Keratinocyte (primary cell): ENCODE results near the gene CACNA2D1. TPM values are rescaled to one million over a fixed set of nuclear protein-coding genes. Genes with fewer than 3 reads are reported as not detected.

Experiments used
- DNase-seq: peaks from one replicate; pipeline ENCODE4 v3.0.0-alpha.2; 2011; ENCODE audit warnings: low read depth, missing footprints, low spot score
- FAIRE-seq: peaks from 2 replicates; lab custom pipeline; 2011; peaks lifted over from hg19 to GRCh38; lab: Jason Lieb, UNC
- H2AFZ ChIP-seq: 2 replicates; pipeline ENCODE4 v1.6.0; 2012; ENCODE audit warnings: low read length, control low read depth, inconsistent platforms; ENCODE audit not compliant: control insufficient read depth
- H3K27ac ChIP-seq: 2 replicates; pipeline ENCODE4 v1.5.1; 2011; ENCODE audit warnings: low read length; ENCODE audit not compliant: control insufficient read depth, insufficient read depth
- H3K27me3 ChIP-seq: 3 replicates; pipeline ENCODE4 v1.6.0; 2011; ENCODE audit warnings: low read length; ENCODE audit not compliant: control insufficient read depth, insufficient read depth; ENCODE audit errors: extremely low read depth
- H3K36me3 ChIP-seq, 2 experiments: 2 replicates in 1 of 2; 3 replicates in 1 of 2; pipeline ENCODE4 v1.5.1; 2011; ENCODE audit warnings: low read length in 2 of 2, mild to moderate bottlenecking in 1 of 2; ENCODE audit not compliant: control insufficient read depth in 2 of 2, insufficient read depth in 2 of 2; ENCODE audit errors: extremely low read depth in 1 of 2
- H3K4me1 ChIP-seq: 3 replicates; pipeline ENCODE4 v1.5.1; 2011; ENCODE audit warnings: low read length; ENCODE audit not compliant: control insufficient read depth, insufficient read depth; ENCODE audit errors: extremely low read depth
- H3K4me2 ChIP-seq: 3 replicates; pipeline ENCODE4 v1.6.0; 2011; ENCODE audit warnings: low read depth, low read length; ENCODE audit not compliant: control insufficient read depth, insufficient read depth; ENCODE audit errors: extremely low read depth
- H3K4me3 ChIP-seq, 3 experiments: fragments of 200-600 bp in 1 of 3; sonication (generic) in 1 of 3; 2 replicates in 2 of 3; 3 replicates in 1 of 3; pipeline ENCODE4 v1.5.1; 2011 to 2016; ENCODE audit warnings: low read length in 3 of 3, mild to moderate bottlenecking in 3 of 3, control low read depth in 2 of 3, inconsistent platforms in 1 of 3, low read depth in 1 of 3, mixed read lengths in 1 of 3, mixed run types in 1 of 3, moderate library complexity in 1 of 3; ENCODE audit not compliant: control insufficient read depth in 2 of 3, insufficient read depth in 2 of 3; ENCODE audit errors: extremely low read depth in 1 of 3
- H3K79me2 ChIP-seq: 2 replicates; pipeline ENCODE4 v1.6.0; 2012; ENCODE audit warnings: low read length; ENCODE audit not compliant: control insufficient read depth, insufficient read depth
- H3K9ac ChIP-seq: 3 replicates; pipeline ENCODE4 v1.6.0; 2011; ENCODE audit warnings: low read length; ENCODE audit not compliant: control insufficient read depth, insufficient read depth; ENCODE audit errors: extremely low read depth
- H3K9me1 ChIP-seq: 3 replicates; pipeline ENCODE4 v1.6.0; 2011; ENCODE audit warnings: low read length; ENCODE audit not compliant: control insufficient read depth, insufficient read depth; ENCODE audit errors: extremely low read depth
- H3K9me3 ChIP-seq: 2 replicates; pipeline ENCODE4 v1.5.1; 2012; ENCODE audit warnings: low read depth, low read length; ENCODE audit not compliant: control insufficient read depth
- H4K20me1 ChIP-seq: 3 replicates; pipeline ENCODE4 v1.6.0; 2011; ENCODE audit warnings: low read length; ENCODE audit not compliant: control insufficient read depth, insufficient read depth; ENCODE audit errors: extremely low read depth
- CTCF ChIP-seq, 3 experiments: IDR thresholded peaks in 1 of 3; conservative IDR thresholded peaks in 1 of 3; optimal IDR thresholded peaks in 1 of 3; 2 replicates in 2 of 3; 3 replicates in 1 of 3; pipeline versions ENCODE3 to v1.5.1; 2011; ENCODE audit warnings: low read length in 3 of 3, mild to moderate bottlenecking in 3 of 3, moderate library complexity in 2 of 3, control low read depth in 1 of 3, inconsistent platforms in 1 of 3; ENCODE audit not compliant: insufficient read depth in 2 of 3; ENCODE audit errors: extremely low read depth in 1 of 3
- EZH2 ChIP-seq: IDR thresholded peaks from one replicate; pipeline ENCODE4 v1.6.1; 2012; ENCODE audit warnings: inconsistent platforms, mild to moderate bottlenecking, low read length, moderate library complexity
- dilution Hi-C: fragments of 300-500 bp; cut with MboI; formaldehyde crosslinking; loops from one replicate; pipeline ENCODE4 v1.7.0; 2020; ENCODE audit warnings: low sequenced_read_pairs; ENCODE audit not compliant: extremely low pct_ligation_motif_present
- polyA plus RNA-seq, 5 experiments: library from polyadenylated mRNA; depleted of rRNA in 3 of 5; stranded (reverse) in 3 of 5; stranded (forward) in 1 of 5; unstranded in 1 of 5; fragments of >200 nt; gene quantifications; 1 replicate in 1 of 5; 2 replicates in 3 of 5; 3 replicates in 1 of 5; pipeline versions ENCODE4 v1.2.1 to v1.2.3, GENCODE V29; 2011 to 2012; ENCODE audit warnings: missing spikeins in 2 of 5, low read depth in 1 of 5, low replicate concordance in 1 of 5

The CACNA2D1 gene
- polyA plus RNA-seq, 1 donor (not counting 4 experiments of a cell fraction or from before 2014, with no cell fraction given): 1.8 TPM

- FAIRE-seq: no peak
- DNase-seq: no peak
- Histone ChIP-seq H3K9me1 (no peaks in the 10 kb centered on the region), H3K27ac (no peak overlapping the region), H3K27me3 (no peaks in the 10 kb centered on the region), H2AFZ (no peak overlapping the region), H3K4me2 (no peak overlapping the region), H4K20me1 (no peaks in the 10 kb centered on the region), H3K36me3 (no peaks in the 10 kb centered on the region), H3K4me3 (no peak overlapping the region), H3K9ac (no peak overlapping the region), H3K4me1 (no peaks in the 10 kb centered on the region), H3K9me3 (no peaks in the 10 kb centered on the region), H3K79me2 (no peaks in the 10 kb centered on the region)
- dilution Hi-C loops: no loop called here
- TF ChIP-seq CTCF (optimal IDR thresholded peaks at IDR 0.05 in 1 of 3, IDR thresholded peaks at IDR 0.05 in 1 of 3, conservative IDR thresholded peaks at IDR 0.05 in 1 of 3; ENCODE audit: extremely low read depth in 1 of 3, insufficient read depth in 2 of 3, low read length in 3 of 3) (no peak), EZH2 (no peak)
Measured at GRCh38 chr7:82404094-82404493, 39.5 kb downstream of the CACNA2D1 start.

- Histone ChIP-seq H3K27ac (no peak overlapping the region), H2AFZ (no peak overlapping the region), H3K4me3 (no peak overlapping the region), H3K36me3 (no peaks in the 10 kb centered on the region), H3K9ac (no peak overlapping the region), H4K20me1 (no peaks in the 10 kb centered on the region), H3K9me3 (no peaks in the 10 kb centered on the region), H3K4me2 (no peak overlapping the region), H3K9me1 (no peaks in the 10 kb centered on the region), H3K79me2 (no peaks in the 10 kb centered on the region), H3K4me1 (no peaks in the 10 kb centered on the region), H3K27me3 (no peaks in the 10 kb centered on the region)
- no peak for TF ChIP-seq CTCF (optimal IDR thresholded peaks at IDR 0.05 in 1 of 3, IDR thresholded peaks at IDR 0.05 in 1 of 3, conservative IDR thresholded peaks at IDR 0.05 in 1 of 3; ENCODE audit: extremely low read depth in 1 of 3, insufficient read depth in 2 of 3, low read length in 3 of 3)
- no peak for TF ChIP-seq EZH2
- FAIRE-seq: no peak
- dilution Hi-C loops: no loop called here
- no peak for DNase-seq
Measured at GRCh38 chr7:82397879-82398524, 45.6 kb downstream of the CACNA2D1 start.
